ENCODE measurements around the gene RBM6.

Gene RBM6

DNA sequence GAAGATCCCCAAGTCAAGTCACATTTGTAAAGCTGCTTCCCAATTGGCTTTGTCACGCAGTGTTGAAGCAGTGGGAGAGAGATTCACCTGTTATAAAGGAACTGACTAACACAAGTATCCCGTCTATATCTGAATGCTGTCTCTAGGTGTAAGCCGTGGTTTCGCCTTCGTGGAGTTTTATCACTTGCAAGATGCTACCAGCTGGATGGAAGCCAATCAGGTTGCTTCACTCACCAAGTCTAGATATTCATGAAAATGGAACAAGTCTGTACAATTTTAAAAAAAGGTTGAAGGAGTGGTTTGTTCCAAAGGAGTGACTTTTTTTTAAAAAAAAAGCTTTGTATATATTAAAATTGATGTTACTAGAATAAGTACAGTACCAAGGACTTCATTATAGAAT lies 160.4 kb downstream of the RBM6 start:
- DNase-seq = no peak

DNA sequence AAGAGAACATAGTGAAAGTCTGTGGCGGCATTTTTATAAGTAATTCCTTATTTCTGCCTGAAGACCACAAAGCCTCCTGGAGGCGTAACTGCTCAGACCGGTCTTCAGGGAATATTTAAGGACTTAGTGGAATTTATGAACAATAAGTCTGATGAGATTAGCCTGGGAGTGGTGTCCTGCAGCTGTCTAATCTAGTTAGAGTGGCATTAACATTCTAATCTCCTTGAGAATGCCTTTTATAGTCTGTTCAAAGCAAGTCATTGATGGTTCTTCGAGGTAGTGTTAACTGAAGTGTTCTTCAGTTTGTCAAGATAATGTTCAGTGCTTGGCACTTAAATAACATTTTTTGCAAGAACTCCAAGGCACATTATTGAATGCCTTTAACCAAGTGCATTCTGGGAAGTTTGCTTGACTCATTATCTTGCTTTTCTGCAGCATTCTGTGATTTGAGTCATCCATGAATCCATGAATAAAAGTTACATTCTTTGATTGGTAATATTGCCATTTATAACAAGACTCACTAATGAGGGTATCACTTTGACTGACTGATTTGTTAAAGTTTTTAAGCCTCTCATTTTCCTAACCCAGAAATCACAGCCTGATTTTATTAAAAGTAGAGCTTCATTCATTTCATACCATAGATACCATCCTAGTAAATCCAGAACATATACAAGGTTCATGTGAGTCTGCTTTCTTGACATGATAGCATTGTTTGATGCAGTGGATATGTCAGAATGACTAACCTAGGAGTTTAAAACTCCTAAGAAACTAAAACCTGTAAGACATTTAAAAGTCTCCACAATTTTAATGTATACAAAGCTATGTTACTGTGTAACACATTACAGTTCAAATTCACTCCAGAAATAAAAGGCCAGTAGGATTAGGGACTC lies 161.3 kb downstream of the RBM6 start:
- no peak for DNase-seq

DNA sequence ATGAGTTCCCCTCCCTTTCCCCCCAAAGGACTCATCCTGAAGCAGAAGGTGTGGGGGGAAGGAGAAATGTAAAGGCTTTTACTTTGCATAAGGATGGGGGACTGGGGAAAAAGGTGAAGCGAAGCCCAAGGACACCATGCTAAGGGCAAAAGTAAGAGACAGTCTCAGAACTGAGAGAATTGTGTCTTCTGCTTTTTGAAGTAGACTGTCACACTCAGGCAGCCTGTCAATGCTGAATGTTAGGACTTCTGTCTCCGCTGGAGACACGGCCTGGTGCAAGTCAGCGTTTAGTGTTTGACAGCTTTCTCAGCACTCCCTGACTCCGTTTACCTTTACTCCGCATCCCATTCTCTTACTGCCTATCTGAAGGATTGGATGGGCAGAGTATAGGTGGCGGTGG lies 162.6 kb downstream of the RBM6 start:
- no peak for DNase-seq

DNA sequence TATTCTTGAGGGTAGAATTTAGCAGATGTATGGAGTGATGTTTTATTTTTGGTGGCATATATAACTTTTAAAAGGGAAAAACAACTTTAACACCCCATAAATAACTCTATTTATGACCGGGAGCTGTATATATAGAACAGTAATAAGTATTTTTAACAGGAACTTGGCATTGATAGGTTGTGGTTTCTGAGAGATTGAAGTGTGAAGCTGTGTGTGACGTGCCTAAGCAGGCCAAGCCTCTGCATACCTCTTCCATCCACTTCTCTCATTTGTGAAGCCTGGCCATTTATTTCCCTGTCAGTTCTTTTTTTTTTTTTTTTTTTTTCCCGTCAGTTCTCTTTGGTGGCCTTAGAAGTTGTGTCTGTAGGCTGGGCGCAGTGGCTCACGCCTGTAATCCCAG lies 171.8 kb downstream of the RBM6 start:
- DNase-seq = peak in 1 of 2 donors; percentile 12

DNA sequence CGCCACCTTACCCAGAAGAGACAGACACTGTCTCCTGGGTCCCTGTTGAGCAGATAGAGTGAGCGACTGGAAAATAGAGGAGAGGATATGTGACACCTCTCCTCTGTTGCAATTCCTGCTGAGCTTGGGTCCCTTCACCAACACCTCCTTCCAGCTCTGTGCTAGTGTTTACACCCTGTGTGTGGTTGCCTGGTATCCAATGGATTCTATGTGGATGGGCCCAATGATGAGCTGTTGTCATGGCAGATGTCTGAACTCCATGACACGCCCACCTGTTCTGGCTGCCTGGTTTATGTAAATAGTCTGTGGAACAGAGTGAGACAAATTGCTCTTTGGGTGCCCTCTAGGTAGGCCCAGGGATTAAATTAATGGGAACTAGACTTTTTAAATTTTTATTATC lies 172.5 kb downstream of the RBM6 start:
- DNase-seq = no peak

DNA sequence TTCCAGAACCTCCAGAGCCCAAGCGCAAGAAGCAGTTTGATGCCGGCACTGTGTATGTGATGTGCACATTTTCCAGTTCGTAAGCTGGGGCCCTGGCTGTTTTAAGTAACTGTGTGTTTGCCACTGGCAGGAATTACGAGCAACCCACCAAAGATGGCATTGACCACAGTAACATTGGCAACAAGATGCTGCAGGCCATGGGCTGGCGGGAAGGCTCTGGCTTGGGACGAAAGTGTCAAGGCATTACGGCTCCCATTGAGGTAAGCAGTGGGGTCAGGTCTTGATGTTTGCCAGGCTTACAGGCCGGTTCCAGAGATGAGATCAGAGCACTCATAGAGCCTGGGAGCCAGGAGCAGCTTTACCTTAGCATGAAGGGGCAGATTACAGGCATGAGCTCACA lies 177.2 kb downstream of the RBM6 start:
- DNase-seq = no peak

DNA sequence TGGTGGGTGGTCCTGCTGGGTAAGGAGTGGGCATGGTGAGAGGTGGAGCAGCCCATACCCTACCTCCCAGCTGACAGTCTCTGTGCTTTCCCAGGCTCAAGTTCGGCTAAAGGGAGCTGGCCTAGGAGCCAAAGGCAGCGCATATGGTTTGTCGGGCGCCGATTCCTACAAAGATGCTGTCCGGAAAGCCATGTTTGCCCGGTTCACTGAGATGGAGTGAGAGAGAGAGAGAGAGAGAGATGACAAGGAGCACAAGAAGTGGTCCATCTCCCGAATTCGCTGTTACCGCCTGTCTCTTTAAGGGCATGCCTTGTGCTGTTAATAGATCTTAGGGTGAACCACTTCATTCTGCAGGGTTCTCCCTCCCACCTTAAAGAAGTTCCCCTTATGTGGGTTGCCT lies 178.3 kb downstream of the RBM6 start:
- no peak for DNase-seq

DNA sequence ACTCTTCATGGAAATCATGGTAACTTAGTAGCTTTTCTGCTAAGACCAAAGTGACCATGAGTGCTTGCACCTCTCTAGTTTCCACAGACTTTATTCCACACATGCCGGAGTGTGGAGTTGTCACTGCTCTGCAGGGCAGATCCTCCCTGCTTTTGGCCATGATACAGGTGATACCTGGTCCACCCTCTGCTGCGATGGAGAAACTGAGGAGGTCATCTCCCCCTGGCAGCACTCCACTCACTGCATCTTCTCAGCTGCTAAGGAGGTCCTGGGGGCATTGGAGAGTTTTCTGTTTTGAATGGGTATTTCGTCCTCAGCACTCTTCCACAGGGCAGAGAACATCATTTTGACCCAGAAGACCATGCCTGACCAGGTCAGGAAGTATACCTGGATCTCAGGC lies 179.8 kb downstream of the RBM6 start:
- DNase-seq = no peak

DNA sequence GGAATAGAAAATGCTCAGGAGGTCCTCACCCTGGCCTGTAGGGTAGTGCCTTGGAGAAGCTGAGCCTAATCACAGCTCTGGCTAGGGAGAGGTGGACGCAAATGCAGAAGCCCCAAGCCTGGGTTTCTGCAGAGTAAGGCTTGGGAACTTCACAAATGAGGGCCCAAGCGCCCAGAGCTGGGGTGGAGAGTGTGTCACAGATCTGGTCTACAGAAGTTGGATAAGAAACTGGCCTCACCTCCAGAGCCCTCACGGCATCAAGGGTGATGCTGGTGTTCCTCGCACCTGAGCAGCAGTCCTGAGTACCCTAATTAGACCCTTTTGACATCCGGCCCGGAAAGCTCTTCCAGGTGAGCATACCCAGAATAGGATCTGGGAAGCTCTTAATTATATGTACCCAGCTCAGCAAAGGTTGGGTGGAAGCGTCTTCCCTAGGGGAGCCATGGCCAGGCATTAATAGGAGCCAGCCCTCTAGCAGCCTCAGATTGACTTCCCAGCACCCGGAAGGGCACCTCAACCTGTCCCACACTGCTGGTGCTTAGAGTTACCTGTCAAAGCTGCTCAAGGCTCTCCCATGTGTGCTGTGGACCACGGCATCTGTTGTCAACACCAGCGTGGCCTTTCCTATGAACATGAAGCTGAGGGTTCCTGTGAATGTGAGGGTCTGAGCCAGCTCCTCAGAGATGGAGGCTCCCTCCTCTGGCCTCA lies 180.6 kb downstream of the RBM6 start:
- DNase-seq = no peak

DNA sequence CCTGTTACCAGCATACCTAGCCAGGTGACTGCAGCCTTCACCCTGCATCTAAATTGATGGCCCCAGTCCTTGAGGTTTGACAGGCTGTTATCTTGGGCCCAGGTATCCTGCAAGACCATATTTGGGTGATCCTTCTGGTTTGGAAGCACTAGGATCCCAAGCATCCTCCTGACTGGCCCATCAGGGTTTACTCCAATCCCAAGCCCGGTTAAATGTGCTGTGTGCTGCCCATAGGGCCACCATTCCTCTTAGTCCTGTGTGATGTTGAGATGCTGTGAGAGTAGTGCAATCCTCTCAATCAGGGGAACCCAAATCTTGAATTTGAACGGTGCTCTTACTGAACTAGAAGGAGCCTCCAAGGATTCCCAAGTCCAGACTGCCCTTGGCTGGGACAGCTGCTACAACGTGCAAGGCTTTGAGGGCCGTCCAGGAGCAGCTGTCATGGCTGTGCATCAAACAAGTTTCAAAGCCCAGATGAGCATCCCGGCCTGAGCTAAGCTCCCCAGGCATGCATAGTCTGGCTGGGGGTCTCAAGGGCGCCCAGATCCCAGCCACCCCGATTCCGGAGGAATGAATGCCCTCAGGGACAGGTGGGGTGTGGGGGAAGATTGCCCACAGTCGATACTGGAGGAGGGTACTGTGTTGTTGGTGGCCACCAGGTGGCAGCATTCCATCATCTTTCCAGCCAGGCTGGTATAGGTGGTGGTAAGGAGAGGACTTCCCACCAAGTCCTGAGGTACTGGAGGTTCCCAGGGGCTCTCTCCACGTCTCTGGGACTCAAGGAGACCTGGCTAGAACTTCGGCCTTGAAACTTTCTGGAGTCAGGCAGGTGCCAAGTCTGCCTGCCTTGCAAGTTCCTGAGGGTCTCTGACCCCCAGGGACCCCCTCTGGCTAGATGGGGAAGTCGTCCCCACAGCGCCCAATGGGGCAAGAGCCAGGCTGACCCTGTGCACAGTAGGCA lies 181.4 kb downstream of the RBM6 start:
- DNase-seq = peak; percentile 68 to 69

DNA sequence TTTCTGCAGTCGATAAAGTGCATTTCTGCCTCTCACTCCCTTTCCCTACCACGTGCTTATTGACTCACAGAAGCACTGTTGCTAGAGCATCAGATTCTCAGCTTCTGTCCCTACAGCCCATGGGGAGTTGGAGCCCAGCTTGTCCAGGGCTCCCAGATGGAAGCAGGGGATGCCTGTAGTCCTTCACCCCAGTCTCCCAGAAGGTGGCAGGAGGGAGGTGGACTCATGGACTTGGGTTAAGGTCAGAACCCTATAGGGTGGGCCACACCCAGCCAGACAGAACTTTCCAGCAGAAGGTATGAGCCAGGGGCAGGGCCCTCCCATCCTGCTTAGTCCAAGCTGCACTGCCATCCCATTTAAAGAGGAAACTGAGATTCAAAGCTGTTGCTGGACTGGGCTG lies 182.1 kb downstream of the RBM6 start:
- no peak for DNase-seq

DNA sequence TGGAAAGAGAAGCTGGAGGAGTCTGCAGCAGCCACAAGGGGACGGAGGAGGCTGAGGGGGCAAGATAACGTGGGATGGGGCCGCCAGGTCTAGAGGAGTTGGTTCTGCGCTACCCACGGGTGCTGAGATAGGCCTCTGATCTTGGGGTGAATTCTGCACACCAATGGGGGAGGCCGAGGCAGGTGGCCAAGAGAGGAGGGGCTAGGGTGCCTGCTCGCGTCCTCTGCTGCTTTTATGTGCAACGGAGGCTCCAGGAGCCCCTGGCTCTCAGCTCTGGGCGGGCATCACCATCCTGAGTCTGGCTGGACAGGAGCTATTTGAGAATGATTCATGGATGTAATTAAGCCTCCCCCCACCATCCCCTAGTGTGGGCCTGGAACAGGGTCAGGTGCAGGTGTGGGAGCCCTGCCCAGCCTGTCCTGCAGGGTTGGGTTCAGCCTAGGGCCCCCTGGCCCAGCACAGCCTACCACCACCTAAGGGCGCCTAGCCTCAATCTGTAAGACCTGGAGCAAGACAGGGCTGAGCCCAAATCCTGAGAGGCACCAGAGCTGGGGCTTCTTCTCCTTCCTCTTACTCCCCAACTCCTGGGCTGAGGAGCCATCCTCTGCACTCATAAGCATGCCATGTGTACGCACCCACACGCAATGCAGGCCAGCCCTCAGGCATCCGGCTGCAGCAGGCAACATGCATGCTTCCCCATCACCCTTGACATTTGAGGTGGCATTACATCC lies 182.9 kb downstream of the RBM6 start:
- DNase-seq = no peak

DNA sequence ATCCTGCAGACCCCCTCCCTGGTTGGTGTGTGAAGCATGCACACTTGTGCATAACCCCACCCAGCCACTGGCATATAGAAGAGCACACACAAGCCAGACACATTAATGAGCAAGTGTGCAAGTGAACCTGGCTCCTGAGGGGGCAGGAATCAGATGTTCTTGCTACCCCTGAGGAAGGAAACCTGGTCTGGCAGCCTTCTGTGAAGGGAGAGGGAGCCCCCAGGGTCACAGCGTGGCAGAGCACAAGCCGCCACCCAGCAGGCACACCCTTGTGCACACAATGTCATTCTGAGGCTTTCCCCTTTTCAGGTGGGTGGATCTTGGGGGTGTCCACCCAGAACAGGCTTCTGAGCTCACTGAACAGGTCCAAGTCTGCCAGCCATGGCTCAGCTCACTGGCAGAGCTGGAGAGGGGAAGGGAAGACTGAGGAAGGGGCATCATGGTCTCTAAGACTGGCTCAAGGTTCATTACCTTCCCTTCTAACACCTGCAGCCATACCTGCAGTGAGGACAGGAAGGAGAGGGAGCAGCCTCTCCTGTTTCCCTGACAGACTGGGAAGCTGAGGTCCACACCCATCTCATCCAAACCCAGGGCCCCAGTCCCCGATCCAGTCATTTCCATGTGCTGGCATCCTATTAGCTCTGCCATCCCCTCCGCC lies 183.6 kb downstream of the RBM6 start:
- DNase-seq = no peak

DNA sequence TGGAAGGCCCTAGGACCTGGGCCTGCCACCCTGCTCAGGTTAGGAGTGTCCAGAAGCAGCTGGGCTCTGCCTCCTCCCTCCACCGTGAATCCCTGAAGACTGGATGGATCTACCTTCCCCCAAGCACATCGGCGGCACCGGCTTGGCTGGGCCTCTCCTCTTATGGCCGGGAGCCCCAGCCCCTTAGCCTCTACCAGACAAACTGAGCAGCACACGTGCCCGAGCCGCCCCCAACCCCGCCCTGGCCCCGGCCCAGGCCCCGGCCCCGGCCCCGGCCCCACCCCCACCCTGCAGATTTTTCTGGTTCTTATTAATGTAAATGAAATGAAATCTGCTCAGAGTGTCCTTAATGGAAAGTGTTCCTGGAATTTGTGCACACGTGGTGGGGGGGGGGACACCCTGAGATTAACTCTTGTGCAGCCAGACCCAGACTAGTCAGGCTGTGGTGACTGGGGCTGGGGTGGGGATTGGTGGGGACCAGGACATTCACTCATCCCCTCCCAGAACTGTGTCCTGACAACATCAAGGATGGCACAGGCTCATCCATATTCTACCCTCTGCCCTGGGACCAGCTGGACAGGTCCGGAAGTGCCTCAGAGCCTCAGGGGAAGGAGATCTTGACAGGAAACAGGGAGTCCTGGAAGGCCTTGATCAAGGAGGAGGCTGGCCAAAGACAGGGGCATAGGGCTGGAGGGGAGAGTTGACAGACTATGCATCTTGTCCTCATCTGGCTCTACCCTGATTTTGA lies 184.3 kb downstream of the RBM6 start:
- no peak for DNase-seq

DNA sequence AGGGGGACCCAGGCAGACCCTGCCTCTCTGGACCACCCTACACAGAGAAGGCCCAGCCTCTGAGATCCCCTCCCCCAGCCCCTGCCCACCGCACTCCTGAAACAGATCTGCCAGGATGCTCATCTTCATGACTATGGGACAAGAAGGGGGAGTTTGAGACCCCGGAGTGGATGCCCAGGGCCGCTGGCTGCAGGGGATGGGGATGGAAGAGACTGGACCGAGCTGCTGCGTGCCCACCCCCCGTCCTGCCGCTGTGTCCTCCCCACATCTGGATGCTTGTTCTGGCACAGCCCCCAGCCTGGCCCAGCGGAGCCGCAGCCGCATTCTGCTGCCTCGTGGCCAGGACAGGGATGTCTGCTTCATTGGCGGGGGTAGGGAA lies 184.8 kb downstream of the RBM6 start:
- no peak for DNase-seq

DNA sequence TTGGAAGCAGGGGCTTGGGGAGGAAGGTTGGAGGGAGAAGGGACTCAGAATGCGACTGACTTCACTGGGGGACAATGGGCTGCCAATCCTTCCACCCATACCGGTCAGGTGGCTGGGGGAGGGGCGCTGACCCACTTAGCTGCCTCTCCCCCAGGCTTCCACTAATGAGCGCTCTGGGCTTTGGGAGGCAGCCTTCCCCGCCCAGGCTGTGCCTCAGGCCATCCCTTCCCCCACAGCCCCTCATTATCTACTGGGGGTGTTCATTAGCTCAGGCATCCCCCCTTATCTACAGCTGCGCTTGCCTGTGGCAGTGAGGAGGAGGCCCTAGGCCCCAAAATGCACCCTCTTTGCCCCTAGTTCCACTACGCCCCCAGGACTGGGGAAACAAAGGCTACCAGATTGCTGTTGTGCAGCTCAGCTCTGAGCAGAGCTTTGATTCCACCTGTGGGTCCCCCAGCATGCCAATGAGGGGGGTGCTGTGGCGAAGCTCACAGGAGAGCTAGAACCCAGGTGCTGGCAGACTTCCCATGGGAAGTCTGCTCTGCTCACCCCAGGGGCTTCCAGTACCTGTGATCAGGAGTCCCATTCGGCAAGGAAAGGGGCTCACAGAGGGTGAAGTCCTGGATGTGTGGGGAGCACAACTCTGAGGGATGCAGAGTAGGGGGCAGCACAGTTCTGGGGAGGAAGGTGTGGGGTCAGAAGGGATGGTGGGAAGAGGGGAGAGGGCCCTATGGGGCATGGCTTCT lies 185.8 kb downstream of the RBM6 start:
- DNase-seq = no peak

DNA sequence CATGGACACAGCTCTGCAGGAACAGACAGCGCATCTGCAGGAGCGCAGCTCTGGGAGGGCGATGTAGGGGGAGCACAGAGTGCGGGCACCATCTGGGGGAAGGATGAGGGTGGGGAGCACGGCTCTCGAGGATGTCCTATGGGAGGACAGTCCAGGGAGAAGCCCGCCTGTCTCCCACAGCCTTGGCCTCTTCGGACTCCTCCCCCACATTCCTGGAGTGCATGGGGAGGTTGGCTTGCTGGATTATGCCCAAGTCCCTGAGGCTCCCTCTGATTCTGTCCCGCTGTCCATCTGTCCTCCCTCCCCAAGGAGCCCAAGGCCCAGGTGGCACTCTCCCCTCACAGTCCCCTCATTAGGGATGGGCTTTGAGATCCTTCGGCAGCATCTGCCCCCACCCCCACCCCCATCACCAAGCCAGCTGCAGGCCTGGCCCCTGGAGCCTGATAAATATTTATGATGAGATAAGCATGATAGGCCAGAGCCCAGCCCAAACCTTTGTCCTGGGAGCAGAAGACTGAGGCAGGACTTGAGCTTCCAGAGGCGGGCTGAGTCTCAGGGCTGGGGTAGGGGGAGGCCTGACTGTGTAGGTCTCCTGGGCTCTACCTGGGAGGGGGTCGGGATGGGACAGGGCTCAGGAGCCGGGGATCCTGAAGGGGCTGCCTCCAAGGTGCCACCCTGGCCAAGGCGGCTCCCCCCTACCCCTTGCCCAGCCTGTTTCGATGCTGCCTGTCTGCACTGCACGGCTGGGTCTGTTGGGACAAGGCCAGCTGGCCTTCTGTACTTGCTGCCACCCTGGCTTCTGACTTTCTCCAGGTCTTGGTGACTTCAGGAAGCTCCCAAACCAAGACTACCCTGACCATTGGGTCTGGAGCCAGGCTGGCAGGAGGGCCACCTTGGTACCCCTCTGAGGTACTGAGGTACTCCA lies 186.6 kb downstream of the RBM6 start:
- DNase-seq = no peak
